Right lobe of liver (tissue), 6 donors: Measurements from ENCODE around the gene FAM181A. TPM values are rescaled to one million over a fixed set of nuclear protein-coding genes. Genes with fewer than 3 reads are reported as not detected.

Source experiments
- ATAC-seq, 4 donors: fragments of 200-7000 bp; cut with Tn5 transposase; one replicate each; pipeline ENCODE4 v1.9.1; 2020; ENCODE audit warnings: mild to moderate bottlenecking in 4 of 4, moderate library complexity in 4 of 4
- DNase-seq, 3 donors: peaks; one replicate each; pipeline ENCODE4 v3.0.0-alpha.2; 2020
- H3K27ac ChIP-seq, 3 donors: fragments of 200-600 bp; one replicate each; pipeline ENCODE4 v1.8.0; 2022
- H3K27me3 ChIP-seq, 2 donors: fragments of 200-600 bp; one replicate each; pipeline ENCODE4 v1.8.0; 2022
- H3K36me3 ChIP-seq, 4 donors: fragments of 200-600 bp; sonication (generic) in 1 of 4; one replicate each; pipeline versions ENCODE4 v1.5.1 to v1.8.0; 2017 to 2022; ENCODE audit warnings: control low read depth in 1 of 4
- H3K4me1 ChIP-seq, 4 donors: fragments of 200-600 bp; sonication (generic) in 1 of 4; one replicate each; pipeline versions ENCODE4 v1.5.1 to v1.8.0; 2017 to 2022; ENCODE audit warnings: control low read depth in 1 of 4
- H3K4me3 ChIP-seq, 3 donors: fragments of 200-600 bp; one replicate each; pipeline ENCODE4 v1.8.0; 2022
- H3K9me3 ChIP-seq, 4 donors: fragments of 200-600 bp; sonication (generic) in 1 of 4; one replicate each; pipeline versions ENCODE4 v1.5.1 to v1.8.0; 2017 to 2022; ENCODE audit warnings: control low read depth in 1 of 4
- POLR2A ChIP-seq: fragments of 450-650 bp; IDR thresholded peaks from one replicate; pipeline ENCODE4 v1.6.1; 2017; ENCODE audit warnings: antibody characterized with exemption, mild to moderate bottlenecking
- WGBS: methylation state at CpG from one replicate; pipeline ENCODE4 v1.1.6; 2018; ENCODE audit warnings: low coverage, low lambda C conversion rate; ENCODE audit not compliant: insufficient coverage; ENCODE audit errors: missing lambda C conversion rate; 5-methylcytosine and 5-hydroxymethylcytosine counted together
- intact Hi-C, 2 donors: fragments of 100-400 bp; cut with DNase I; formaldehyde crosslinking; loops; one replicate each; pipeline versions ENCODE4 v1.11.2 to v1.14.1; 2022
- total RNA-seq, 6 experiments: library from RNA; depleted of rRNA in 2 of 6; stranded (reverse); fragments of >200 nt in 2 of 6; fragmentation: NEBNext Ultra II Directional in 3 of 6; extraction: Animal tissue kit (Norgen Biotek cat#: 25700) in 3 of 6; gene quantifications; one replicate each; pipeline versions ENCODE4 v1.1.0 to v1.2.4, GENCODE V29; 2016 to 2023
- TF ChIP-seq, protein P1 (sequence below), 4 donors: fragments of 200-600 bp in 3 of 4; fragments of 450-650 bp in 1 of 4; IDR thresholded peaks; one replicate each; pipeline versions ENCODE4 v1.5.1 to v1.8.0; 2016 to 2022; ENCODE audit warnings: antibody characterized with exemption in 4 of 4, mild to moderate bottlenecking in 2 of 4
- donor health status: DM: no; HTN: yes; CAD: no.
- donor health status: DM: no; HTN: no; CAD: no.
- donor health status: DM: no; HTN: no; CAD: no.
- donor health status: DM: no; HTN: yes; CAD: no.
- donor health status: DM: no; HTN: yes; CAD: no.

Gene FAM181A
- total RNA-seq, 6 experiments from 2014 or later: not detected

DNA sequence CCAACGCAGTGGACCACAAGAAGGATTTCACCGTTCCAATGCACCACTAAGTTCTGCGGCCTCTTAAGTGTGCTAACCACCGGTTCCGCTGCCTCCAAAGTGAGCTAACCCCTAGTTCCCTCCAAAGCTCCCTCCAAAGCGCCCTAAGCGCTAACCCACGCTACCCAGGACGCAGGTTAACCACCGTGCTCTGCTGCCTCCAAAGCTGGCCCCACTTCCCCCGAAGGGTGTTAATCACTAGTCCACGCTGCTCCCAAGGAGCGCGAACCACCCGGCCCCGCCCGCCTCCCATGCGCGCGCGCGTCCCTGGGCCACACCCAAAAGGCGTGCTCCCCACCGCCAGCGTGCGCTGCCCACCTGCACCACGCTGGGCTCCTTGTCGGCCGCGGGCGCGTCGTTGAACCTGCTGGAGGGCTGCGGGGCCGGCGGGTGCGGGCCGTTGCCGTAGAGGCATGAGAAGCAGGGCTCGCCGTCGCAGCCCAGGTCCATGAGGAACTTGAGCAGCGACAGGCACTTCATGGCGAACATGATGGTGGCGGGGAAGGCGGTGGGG lies 11.7 kb downstream of the FAM181A start:
- no peak for TF ChIP-seq POLR2A
- TF ChIP-seq, protein P1, sequence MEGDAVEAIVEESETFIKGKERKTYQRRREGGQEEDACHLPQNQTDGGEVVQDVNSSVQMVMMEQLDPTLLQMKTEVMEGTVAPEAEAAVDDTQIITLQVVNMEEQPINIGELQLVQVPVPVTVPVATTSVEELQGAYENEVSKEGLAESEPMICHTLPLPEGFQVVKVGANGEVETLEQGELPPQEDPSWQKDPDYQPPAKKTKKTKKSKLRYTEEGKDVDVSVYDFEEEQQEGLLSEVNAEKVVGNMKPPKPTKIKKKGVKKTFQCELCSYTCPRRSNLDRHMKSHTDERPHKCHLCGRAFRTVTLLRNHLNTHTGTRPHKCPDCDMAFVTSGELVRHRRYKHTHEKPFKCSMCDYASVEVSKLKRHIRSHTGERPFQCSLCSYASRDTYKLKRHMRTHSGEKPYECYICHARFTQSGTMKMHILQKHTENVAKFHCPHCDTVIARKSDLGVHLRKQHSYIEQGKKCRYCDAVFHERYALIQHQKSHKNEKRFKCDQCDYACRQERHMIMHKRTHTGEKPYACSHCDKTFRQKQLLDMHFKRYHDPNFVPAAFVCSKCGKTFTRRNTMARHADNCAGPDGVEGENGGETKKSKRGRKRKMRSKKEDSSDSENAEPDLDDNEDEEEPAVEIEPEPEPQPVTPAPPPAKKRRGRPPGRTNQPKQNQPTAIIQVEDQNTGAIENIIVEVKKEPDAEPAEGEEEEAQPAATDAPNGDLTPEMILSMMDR (IDR thresholded peaks at IDR 0.05): no peak
- ATAC-seq (no peak), DNase-seq (peak in 1 of 3 donors; percentile 45)
- no peaks in the 10 kb centered on the region for H3K36me3 ChIP-seq
- intact Hi-C loops: no loop called here
- no peaks in the 10 kb centered on the region for H3K9me3 ChIP-seq
- H3K27me3 ChIP-seq: peaks cover 0 to 11% of the 10 kb centered on the region in 2 donors
- WGBS: 33% methylated on average over 16 of the region's 46 CpGs
- no peaks in the 10 kb centered on the region for H3K4me1 ChIP-seq
- no peak overlapping the region for H3K4me3 ChIP-seq
- no peak overlapping the region for H3K27ac ChIP-seq

DNA sequence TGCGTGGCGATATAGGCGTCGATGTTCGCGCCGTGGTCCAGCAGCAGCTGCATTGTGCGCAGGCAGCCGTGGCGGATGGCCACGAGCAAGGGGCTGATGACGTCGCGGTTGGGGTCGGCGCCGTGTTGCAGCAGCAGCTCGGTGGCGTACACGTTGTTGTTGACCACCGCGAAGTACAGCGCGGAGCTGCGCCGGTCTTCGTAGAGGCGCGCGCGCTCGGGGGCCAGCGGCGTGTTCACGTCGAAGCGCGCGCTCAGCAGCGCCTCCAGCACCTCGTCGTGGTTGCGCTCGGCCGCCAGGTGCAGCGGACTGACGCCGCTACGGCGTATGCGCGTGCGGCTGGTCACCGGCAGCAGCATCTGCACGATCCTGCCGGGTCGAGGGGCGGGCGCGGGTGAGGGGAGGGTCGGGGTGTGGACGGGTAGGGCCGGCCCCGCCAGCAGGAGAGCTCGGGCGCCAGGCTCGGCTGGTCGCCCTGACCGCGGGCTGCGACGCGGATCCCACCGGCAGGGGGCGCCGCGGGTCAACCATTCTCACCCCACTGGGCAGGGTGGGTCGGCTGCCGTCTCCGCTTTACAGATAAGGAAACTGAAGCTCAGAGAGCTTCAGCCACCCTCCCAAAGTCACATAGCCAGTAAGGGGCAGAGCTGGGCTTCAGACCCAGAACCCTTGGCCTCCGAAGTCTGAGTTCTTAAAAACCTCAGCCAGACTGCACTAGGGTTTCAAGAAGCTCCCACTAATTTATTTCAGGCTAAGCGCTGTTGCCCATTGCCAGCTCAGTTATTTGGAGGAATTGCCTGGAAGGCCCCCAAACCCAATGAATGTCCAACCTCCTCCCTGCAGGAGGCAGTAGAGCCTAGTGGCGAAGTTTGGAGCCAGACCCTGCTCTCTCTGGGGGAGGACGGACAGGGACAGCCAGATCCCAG lies 12.4 kb downstream of the FAM181A start:
- Histone ChIP-seq H3K4me1 (no peaks in the 10 kb centered on the region), H3K27me3 (peaks cover 0 to 11% of the 10 kb centered on the region in 2 donors), H3K36me3 (no peaks in the 10 kb centered on the region), H3K9me3 (no peaks in the 10 kb centered on the region), H3K27ac (no peak overlapping the region), H3K4me3 (peak overlapping the region; percentile 21 to 27 (median 25))
- WGBS: 13% methylated on average over 8 of the region's 84 CpGs
- TF ChIP-seq, protein P1 (IDR thresholded peaks at IDR 0.05): peak; percentile 80 to 95 (median 90)
- no peak for TF ChIP-seq POLR2A
- DNase-seq: peak; percentile 73 to 85 (median 79)
- intact Hi-C loops: loop anchor here in 1 of 2 donors (10.0 kb wide), 1 partner anchor 55 kb away; the partner anchor contains the start of gene CCDC197
- ATAC-seq: peak; percentile 87 to 97 (median 92)

DNA sequence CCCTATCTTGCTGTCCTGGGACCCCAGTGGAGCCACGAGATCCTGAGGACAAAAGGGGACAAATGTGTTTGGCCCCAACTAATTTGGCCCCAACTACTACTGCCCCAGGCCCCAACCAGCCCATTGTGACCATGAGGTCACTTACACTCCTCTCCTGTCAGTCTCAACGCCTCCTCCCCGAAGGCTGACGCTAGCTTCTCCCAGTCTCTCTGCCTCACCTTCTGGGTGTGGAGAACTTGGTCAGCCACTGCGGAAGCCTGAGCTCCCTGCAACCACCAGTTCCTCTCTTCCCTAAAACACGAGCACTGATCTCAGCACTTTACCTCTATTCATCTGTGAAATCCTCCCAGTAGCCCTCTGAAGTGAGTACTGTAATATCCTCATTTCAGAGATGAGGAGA lies 13.3 kb downstream of the FAM181A start:
- intact Hi-C loops: loop anchor here in 1 of 2 donors (10.0 kb wide), 1 partner anchor 54 kb away; the partner anchor contains the start of gene CCDC197
- no peak overlapping the region for H3K27ac ChIP-seq
- H3K4me1 ChIP-seq: no peaks in the 10 kb centered on the region
- TF ChIP-seq, protein P1 (IDR thresholded peaks at IDR 0.05): no peak
- H3K27me3 ChIP-seq: peaks cover 0 to 11% of the 10 kb centered on the region in 2 donors
- H3K9me3 ChIP-seq: no peaks in the 10 kb centered on the region
- no peak overlapping the region for H3K4me3 ChIP-seq
- DNase-seq (no peak), ATAC-seq (no peak)
- no peaks in the 10 kb centered on the region for H3K36me3 ChIP-seq
- whole genome bisulfite sequencing: 66% methylated on average over 4 of the region's 6 CpGs

DNA sequence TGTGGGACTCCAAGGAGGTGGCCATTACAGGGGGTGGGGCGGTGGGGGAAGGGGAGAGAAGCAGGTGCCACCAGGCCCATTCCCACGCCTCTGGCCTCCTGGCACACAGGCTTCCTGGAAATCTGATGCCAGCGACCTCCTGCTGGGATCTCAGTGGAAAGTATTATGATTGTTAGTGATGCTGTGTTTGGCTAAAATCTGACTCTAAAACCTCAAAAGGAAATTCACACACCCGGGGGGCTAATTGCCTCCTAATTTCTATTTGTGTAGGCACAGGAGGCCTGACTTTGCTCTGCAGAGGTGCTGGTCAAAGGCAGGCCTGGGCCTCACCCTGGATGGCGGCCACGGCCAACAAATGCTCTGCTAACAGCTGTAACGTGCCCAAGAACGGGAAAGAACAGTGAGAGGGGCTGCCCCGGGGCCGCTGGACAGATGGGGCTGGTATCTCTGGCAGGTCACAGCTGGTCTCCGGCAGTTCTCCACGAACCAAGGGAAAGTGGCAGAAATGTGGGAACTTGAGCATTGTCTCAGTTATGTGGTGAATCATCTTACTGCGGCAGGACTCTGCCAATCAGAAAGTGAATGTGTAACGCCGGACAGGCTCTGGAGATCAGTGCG lies 14.3 kb downstream of the FAM181A start:
- no peak overlapping the region for H3K27ac ChIP-seq
- DNase-seq (no peak), ATAC-seq (no peak)
- no peaks in the 10 kb centered on the region for H3K36me3 ChIP-seq
- H3K4me3 ChIP-seq: no peak overlapping the region
- no peak for TF ChIP-seq POLR2A
- TF ChIP-seq, protein P1 (IDR thresholded peaks at IDR 0.05): no peak
- intact Hi-C loops: loop anchor here in 1 of 2 donors (10.0 kb wide), 1 partner anchor 53 kb away; the partner anchor contains the start of gene CCDC197
- 67% methylated on average over 12 of the region's 16 CpGs for WGBS
- H3K27me3 ChIP-seq: peaks cover 0 to 11% of the 10 kb centered on the region in 2 donors
- no peaks in the 10 kb centered on the region for H3K9me3 ChIP-seq
- no peaks in the 10 kb centered on the region for H3K4me1 ChIP-seq
